Neural cell (in vitro differentiated cells): ENCODE data around the gene REXO1.

Experiments
- CTCF ChIP-seq: fragments of 450-650 bp; IDR thresholded peaks from 2 replicates; pipeline ENCODE4 v1.5.1; 2014; ENCODE audit warnings: antibody characterized with exemption, mild to moderate bottlenecking, moderate library complexity; ENCODE audit not compliant: poor library complexity, severe bottlenecking
- EP300 ChIP-seq: fragments of 450-650 bp; conservative IDR thresholded peaks from 2 replicates; pipeline ENCODE4 v1.6.1; 2014; ENCODE audit warnings: antibody characterized with exemption, mild to moderate bottlenecking, moderate library complexity; ENCODE audit not compliant: poor library complexity, severe bottlenecking
- EZH2 ChIP-seq: fragments of 200-600, 300-800 bp; shearing (Covaris generic), sonication (generic); IDR thresholded peaks from 2 replicates; pipeline ENCODE4 v1.6.1; 2014; ENCODE audit warnings: antibody characterized with exemption, low read length, borderline replicate concordance, mild to moderate bottlenecking; ENCODE audit not compliant: insufficient read depth, poor library complexity, severe bottlenecking
- MXI1 ChIP-seq: fragments of 450-650 bp; conservative IDR thresholded peaks from 2 replicates; pipeline ENCODE4 v1.6.1; 2014; ENCODE audit warnings: antibody characterized with exemption, mild to moderate bottlenecking; ENCODE audit not compliant: poor library complexity, severe bottlenecking
- POLR2AphosphoS5 ChIP-seq: IDR thresholded peaks from 2 replicates; pipeline ENCODE4 v1.6.1; 2012
- RAD21 ChIP-seq: fragments of 450-650 bp; conservative IDR thresholded peaks from 2 replicates; pipeline ENCODE4 v1.6.1; 2014; ENCODE audit warnings: antibody characterized with exemption, mild to moderate bottlenecking, moderate library complexity
- REST ChIP-seq: IDR thresholded peaks from 2 replicates; pipeline ENCODE4 v1.6.1; 2012; ENCODE audit warnings: borderline replicate concordance
- TAF1 ChIP-seq: IDR thresholded peaks from 2 replicates; pipeline ENCODE4 v1.6.1; 2012; ENCODE audit warnings: low read depth

- TF ChIP-seq RAD21 (no peak), REST (no peak), EP300 (no peak), CTCF (no peak), MXI1 (no peak), POLR2AphosphoS5 (no peak), EZH2 (no peak), TAF1 (no peak)
Observed at GRCh38 chr19:1852581-1853128, 4.4 kb upstream of the REXO1 start.
